T-helper 22 cell (primary cell): ENCODE data around the gene NOP56.

Source experiments
- DNase-seq: peaks from one replicate; pipeline ENCODE4 v3.0.0-alpha.2; 2020; ENCODE audit warnings: low read depth

The NOP56 gene

GRCh38 chr20:2651772-2652723 is at the start of gene NOP56:
TSS of gene NOP56 (plus strand) at chr20:2652632. CDS start at chr20:2652661, 29 bp downstream.
- peak; percentile 86 for DNase-seq

GRCh38 chr20:2602746-2603145 is 49.7 kb upstream of the NOP56 start:
- DNase-seq: no peak

- no peak for DNase-seq
Measured at GRCh38 chr20:2603816-2604505, 48.5 kb upstream of the NOP56 start.

- DNase-seq: no peak
Measured at GRCh38 chr20:2604506-2604835, 48.0 kb upstream of the NOP56 start.

GRCh38 chr20:2606507-2607006 is 45.9 kb upstream of the NOP56 start:
- no peak for DNase-seq

- DNase-seq: no peak
Measured at GRCh38 chr20:2610326-2610725, 42.1 kb upstream of the NOP56 start.

- DNase-seq: no peak
Measured at GRCh38 chr20:2610941-2611720, 41.3 kb upstream of the NOP56 start.

GRCh38 chr20:2612073-2612472 is 40.4 kb upstream of the NOP56 start:
- DNase-seq: no peak

GRCh38 chr20:2616634-2617033 is 35.8 kb upstream of the NOP56 start:
- DNase-seq: no peak

- no peak for DNase-seq
Measured at GRCh38 chr20:2617099-2617714, 35.2 kb upstream of the NOP56 start.

GRCh38 chr20:2618815-2619214 is 33.6 kb upstream of the NOP56 start:
- DNase-seq: no peak

- DNase-seq: no peak
Measured at GRCh38 chr20:2619337-2619736, 33.1 kb upstream of the NOP56 start.

- DNase-seq: no peak
Measured at GRCh38 chr20:2619961-2620595, 32.4 kb upstream of the NOP56 start.

GRCh38 chr20:2624190-2624589 is 28.2 kb upstream of the NOP56 start:
- DNase-seq: no peak

- DNase-seq: no peak
Measured at GRCh38 chr20:2625062-2625461, 27.4 kb upstream of the NOP56 start.

GRCh38 chr20:2626853-2627541 is 25.4 kb upstream of the NOP56 start:
- DNase-seq: no peak

GRCh38 chr20:2631228-2631627 is 21.2 kb upstream of the NOP56 start:
- no peak for DNase-seq

- DNase-seq: no peak
Measured at GRCh38 chr20:2633381-2633780, 19.1 kb upstream of the NOP56 start.

GRCh38 chr20:2637246-2637645 is 15.2 kb upstream of the NOP56 start:
- no peak for DNase-seq

- DNase-seq: no peak
Measured at GRCh38 chr20:2640260-2640659, 12.2 kb upstream of the NOP56 start.

- DNase-seq: no peak
Measured at GRCh38 chr20:2640899-2641298, 11.5 kb upstream of the NOP56 start.
